ENCODE data around the gene SMARCA4. TPM values are rescaled to one million over a fixed set of nuclear protein-coding genes. Genes with fewer than 3 reads are reported as not detected.
"Not testable (repeated sequence)": the region's sequence is repeated elsewhere in the genome, so short reads cannot be mapped to it uniquely, and the experiment has no call there.

SMARCA4 gene
- total RNA-seq, 2 experiments from 2014 or later: 97.0 to 98.7 TPM

GRCh38 chr19:10991076-10991475 lies 30.2 kb downstream of the SMARCA4 start:
- H3K9me3 Mint-ChIP-seq: no peaks in the 10 kb centered on the region
- intact Hi-C loops (cut with micrococcal nuclease): loop anchor here (10.0 kb wide), 1 partner anchor 46 kb away; no protein-coding TSS in a partner anchor
- ChIA-PET POLR2A (interaction anchor here (1.3 kb wide), 1 partner anchor 19 kb away, joined by 5 read pairs; no protein-coding TSS in a partner anchor), CTCF (no interaction called here)
- H3K27ac Mint-ChIP-seq: no peak overlapping the region
- peaks cover 24% of the 10 kb centered on the region for H3K36me3 Mint-ChIP-seq (ENCODE audit: low read depth)
- no peaks in the 10 kb centered on the region for H3K4me1 Mint-ChIP-seq (ENCODE audit: low read depth)
- H3K27me3 Mint-ChIP-seq: no peaks in the 10 kb centered on the region
- no peak overlapping the region for H3K4me3 Mint-ChIP-seq
- ATAC-seq: no peak
- DNase-seq: no peak
- no peak for TF ChIP-seq CTCF (IDR thresholded peaks at IDR 0.05)

- no peak for TF ChIP-seq CTCF (IDR thresholded peaks at IDR 0.05)
- ATAC-seq: no peak
- ChIA-PET CTCF (no interaction called here), POLR2A (interaction anchor here (1.3 kb wide), 1 partner anchor 19 kb away, joined by 5 read pairs; no protein-coding TSS in a partner anchor)
- no peak overlapping the region for H3K4me3 Mint-ChIP-seq
- H3K27me3 Mint-ChIP-seq: no peaks in the 10 kb centered on the region
- no peak overlapping the region for H3K27ac Mint-ChIP-seq
- H3K9me3 Mint-ChIP-seq: no peaks in the 10 kb centered on the region
- intact Hi-C loops (cut with micrococcal nuclease): loop anchor here (10.0 kb wide), 1 partner anchor 47 kb away; no protein-coding TSS in a partner anchor
- H3K36me3 Mint-ChIP-seq (ENCODE audit: low read depth): peaks cover 27% of the 10 kb centered on the region
- H3K4me1 Mint-ChIP-seq (ENCODE audit: low read depth): no peaks in the 10 kb centered on the region
- DNase-seq: no peak
Measured at GRCh38 chr19:10991521-10992081, 30.8 kb downstream of the SMARCA4 start.

GRCh38 chr19:10992174-10992573 lies 31.3 kb downstream of the SMARCA4 start:
- H3K36me3 Mint-ChIP-seq (ENCODE audit: low read depth): peaks cover 30% of the 10 kb centered on the region
- POLR2A ChIA-PET: interaction anchor here (1.3 kb wide), 1 partner anchor 18 kb away, joined by 5 read pairs; no protein-coding TSS in a partner anchor
- CTCF ChIA-PET: not testable (repeated sequence)

DNA sequence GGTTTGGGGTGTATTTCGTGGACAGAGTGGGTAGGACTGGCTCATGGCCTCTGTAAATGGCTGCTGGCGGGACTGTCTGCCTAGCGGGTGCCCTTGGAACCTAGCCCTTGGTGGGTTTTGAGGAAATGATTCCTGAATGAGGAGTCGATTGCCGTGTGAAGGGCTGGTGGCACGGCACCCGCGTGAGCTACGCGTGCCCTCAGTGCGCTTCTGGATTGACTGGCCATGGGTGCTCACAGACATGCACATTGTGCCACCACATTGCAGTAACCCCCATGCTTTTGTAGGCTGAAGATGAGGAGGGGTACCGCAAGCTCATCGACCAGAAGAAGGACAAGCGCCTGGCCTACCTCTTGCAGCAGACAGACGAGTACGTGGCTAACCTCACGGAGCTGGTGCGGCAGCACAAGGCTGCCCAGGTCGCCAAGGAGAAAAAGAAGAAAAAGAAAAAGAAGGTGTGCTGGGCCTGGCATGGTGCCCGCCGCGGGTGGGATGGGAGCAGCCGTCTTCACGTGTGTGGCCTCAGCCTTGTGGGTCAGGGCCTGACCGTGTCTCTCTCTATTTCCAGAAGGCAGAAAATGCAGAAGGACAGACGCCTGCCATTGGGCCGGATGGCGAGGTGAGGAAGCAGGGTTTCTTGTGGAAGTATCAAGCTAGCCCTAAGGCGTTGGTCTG lies 35.2 kb downstream of the SMARCA4 start:
- no peak for ATAC-seq
- Mint-ChIP-seq H3K27ac (no peak overlapping the region), H3K4me1 (ENCODE audit: low read depth) (no peaks in the 10 kb centered on the region), H3K36me3 (ENCODE audit: low read depth) (peaks cover 30% of the 10 kb centered on the region), H3K4me3 (no peak overlapping the region), H3K9me3 (no peaks in the 10 kb centered on the region), H3K27me3 (no peaks in the 10 kb centered on the region)
- intact Hi-C loops (cut with micrococcal nuclease): loop anchor here (10.0 kb wide), 1 partner anchor 51 kb away; no protein-coding TSS in a partner anchor
- CTCF ChIA-PET: interaction anchor here (1.6 kb wide), 1 partner anchor 59 kb away, joined by 6 read pairs; no protein-coding TSS in a partner anchor
- TF ChIP-seq CTCF (IDR thresholded peaks at IDR 0.05): no peak
- no peak for DNase-seq
- POLR2A ChIA-PET: no interaction called here

More at GRCh38 chr19:10992174-10992573, 31.3 kb downstream of the SMARCA4 start:
- H3K27ac Mint-ChIP-seq; H3K9me3 Mint-ChIP-seq; DNase-seq; H3K4me1 Mint-ChIP-seq (ENCODE audit: low read depth); H3K27me3 Mint-ChIP-seq; H3K4me3 Mint-ChIP-seq; ATAC-seq: not testable (repeated sequence)
- intact Hi-C loops (cut with micrococcal nuclease): loop anchor here (10.0 kb wide), 1 partner anchor 47 kb away; no protein-coding TSS in a partner anchor

DNA sequence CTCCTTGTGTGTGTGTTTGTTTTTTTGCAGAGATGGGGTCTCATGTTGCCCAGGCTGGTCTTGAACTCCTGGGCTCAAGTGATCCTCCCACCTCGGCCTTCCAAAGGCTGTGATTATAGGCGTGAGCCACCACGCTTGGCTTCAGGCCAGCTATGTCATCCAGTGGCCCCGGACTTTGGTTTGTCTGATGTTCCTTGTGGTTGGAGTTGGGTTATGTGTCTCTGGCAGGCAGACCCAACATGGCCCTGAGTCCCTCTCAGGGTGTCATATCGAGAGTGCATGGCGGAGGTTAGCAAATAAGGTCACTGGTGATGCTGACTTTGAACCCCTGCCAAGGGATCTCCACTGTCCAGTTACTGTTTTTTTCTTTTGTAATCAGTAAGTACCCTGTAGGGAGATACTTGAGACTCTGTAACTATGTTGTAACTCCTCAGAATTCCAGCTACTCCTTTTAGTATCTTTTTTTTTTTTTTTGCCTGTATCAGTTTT lies 37.3 kb downstream of the SMARCA4 start:
- ATAC-seq (no peak), DNase-seq (no peak)
- ChIA-PET POLR2A (interaction anchor here (1.1 kb wide), 1 partner anchor 33 kb away, joined by 3 read pairs; no protein-coding TSS in a partner anchor), CTCF (interaction anchor here (0.8 kb wide), 1 partner anchor 11 kb away, joined by 3 read pairs; no protein-coding TSS in a partner anchor)
- intact Hi-C loops (cut with micrococcal nuclease): loop anchor here (10.0 kb wide), 1 partner anchor 53 kb away; no protein-coding TSS in a partner anchor
- no peak for TF ChIP-seq CTCF (IDR thresholded peaks at IDR 0.05)
- H3K4me3 Mint-ChIP-seq: no peak overlapping the region
- peaks cover 27% of the 10 kb centered on the region for H3K36me3 Mint-ChIP-seq (ENCODE audit: low read depth)
- no peaks in the 10 kb centered on the region for H3K9me3 Mint-ChIP-seq
- H3K27ac Mint-ChIP-seq: no peak overlapping the region
- no peaks in the 10 kb centered on the region for H3K27me3 Mint-ChIP-seq
- no peaks in the 10 kb centered on the region for H3K4me1 Mint-ChIP-seq (ENCODE audit: low read depth)

Data from activated CD8-positive, alpha-beta T cell treated with anti-CD3 and anti-CD28 coated beads for 36 hours (primary cell).